HepG2 (cell line): ENCODE results near the gene LDLRAD3. TPM values are rescaled to one million over a fixed set of nuclear protein-coding genes. Genes with fewer than 3 reads are reported as not detected.

ENCODE experiments used
- ATAC-seq: fragments of 200-7000 bp; cut with Tn5 transposase; 3 replicates; pipeline ENCODE4 v1.9.1; 2020; ENCODE audit warnings: mild to moderate bottlenecking, moderate library complexity
- BruUV-seq: library from RNA; stranded (reverse); fragments of 400-500 nt; replicated peaks from 2 replicates; lab custom pipeline; 2021; lab: Mats Ljungman, UMichigan
- CTCF ChIA-PET: fragments of 300-600 bp; formaldehyde crosslinking; extraction: SDS; loops from one replicate; lab custom pipeline; 2021; ENCODE audit warnings: low total read pairs, inconsistent platforms, low intra/inter-chr PET ratio; lab: Yijun Ruan, JAX
- POLR2A ChIA-PET: fragments of 350-600 bp; sonication (Branson Sonifier 250); formaldehyde crosslinking; loops from one replicate; lab custom pipeline; 2020; ENCODE audit warnings: antibody characterized with exemption, inconsistent platforms; lab: Yijun Ruan, JAX
- DNase-seq: peaks from one replicate; pipeline ENCODE4 v3.0.0-alpha.2; 2015; ENCODE audit warnings: low spot score
- FAIRE-seq: peaks from 3 replicates; lab custom pipeline; 2011; peaks lifted over from hg19 to GRCh38; lab: Jason Lieb, UNC
- H2AFZ ChIP-seq: one replicate; pipeline ENCODE4 v1.6.1; 2011; ENCODE audit warnings: low read length, inconsistent platforms
- H3K27ac ChIP-seq: fragments of 300-600 bp; 3 replicates; pipeline ENCODE4 v1.8.0; 2011; ENCODE audit warnings: mixed run types, mild to moderate bottlenecking, mixed read lengths, low read length, inconsistent platforms; ENCODE audit not compliant: insufficient read depth; ENCODE audit errors: extremely low read length
- H3K27me3 ChIP-seq, 2 experiments: fragments of 200-600 bp in 1 of 2; 2 replicates in 1 of 2; 3 replicates in 1 of 2; pipeline versions ENCODE4 v1.6.0 to v1.8.0; 2011; ENCODE audit warnings: low read length in 2 of 2, mild to moderate bottlenecking in 2 of 2, moderate library complexity in 2 of 2, inconsistent platforms in 1 of 2; ENCODE audit not compliant: insufficient read depth in 2 of 2, control insufficient read depth in 1 of 2
- H3K36me3 ChIP-seq, 2 experiments: fragments of 200-600 bp in 1 of 2; replicated peaks in 1 of 2; 2 replicates in 1 of 2; 3 replicates in 1 of 2; pipeline versions ENCODE4 v1.5.1 to v1.8.0; 2011; ENCODE audit warnings: low read length in 2 of 2, inconsistent platforms in 1 of 2; ENCODE audit not compliant: insufficient read depth in 2 of 2, control insufficient read depth in 1 of 2
- H3K4me1 ChIP-seq: 2 replicates; pipeline ENCODE4 v1.5.1; 2012; ENCODE audit warnings: low read length, inconsistent platforms; ENCODE audit not compliant: insufficient read depth
- H3K4me2 ChIP-seq: 2 replicates; pipeline ENCODE4 v1.6.0; 2011; ENCODE audit warnings: low read depth, low read length, inconsistent platforms
- H3K4me3 ChIP-seq, 3 experiments: fragments of 200-600 bp in 1 of 3; sonication (generic), shearing (Covaris generic) in 1 of 3; replicated peaks in 1 of 3; 2 replicates each; pipeline ENCODE4 v1.5.1; 2011 to 2016; ENCODE audit warnings: low read length in 3 of 3, inconsistent platforms in 2 of 3, low read depth in 2 of 3, mild to moderate bottlenecking in 2 of 3, control low read depth in 1 of 3, mixed read lengths in 1 of 3; ENCODE audit not compliant: insufficient read depth in 1 of 3
- H3K79me2 ChIP-seq: one replicate; pipeline ENCODE4 v1.6.1; 2011; ENCODE audit warnings: low read length, inconsistent platforms; ENCODE audit not compliant: insufficient read depth
- H3K9ac ChIP-seq: 2 replicates; pipeline ENCODE4 v1.6.0; 2011; ENCODE audit warnings: mild to moderate bottlenecking, low read depth, low read length, inconsistent platforms; ENCODE audit not compliant: insufficient read depth
- H3K9me3 ChIP-seq: 2 replicates; pipeline ENCODE4 v1.5.1; 2012; ENCODE audit warnings: mild to moderate bottlenecking, low read length
- H4K20me1 ChIP-seq: 2 replicates; pipeline ENCODE4 v1.6.0; 2011; ENCODE audit warnings: inconsistent platforms, mild to moderate bottlenecking, low read length, moderate library complexity; ENCODE audit not compliant: insufficient read depth
- CBX2 ChIP-seq, 2 experiments: fragments of 200-600 bp in 1 of 2; sonication (generic); formaldehyde crosslinking in 1 of 2; IDR thresholded peaks; 2 replicates each; pipeline versions ENCODE4 v1.7.0 to v1.8.1; 2018 to 2022; ENCODE audit warnings: low read depth in 2 of 2, low read length in 1 of 2, mild to moderate bottlenecking in 1 of 2, missing genetic modification reagents in 1 of 2
- CC2D1A ChIP-seq: sonication (generic); formaldehyde crosslinking; IDR thresholded peaks from 2 replicates; pipeline ENCODE4 v1.8.1; 2023; ENCODE audit warnings: mild to moderate bottlenecking, missing genetic modification reagents
- CEBPB ChIP-seq: IDR thresholded peaks from 2 replicates; pipeline ENCODE4 v1.6.1; 2011; ENCODE audit warnings: low read depth, low read length, improper control_type of control experiment, borderline replicate concordance
- CENPT ChIP-seq: sonication (generic); formaldehyde crosslinking; IDR thresholded peaks from 2 replicates; pipeline ENCODE4 v1.8.0; 2022; ENCODE audit warnings: low read depth, mild to moderate bottlenecking, moderate library complexity, missing genetic modification reagents
- EEA1 ChIP-seq: sonication (generic); formaldehyde crosslinking; IDR thresholded peaks from 2 replicates; pipeline ENCODE4 v1.5.1; 2020; ENCODE audit warnings: mild to moderate bottlenecking, missing genetic modification reagents, borderline replicate concordance
- NR2F1 ChIP-seq, 2 experiments: fragments of 450-650 bp in 1 of 2; formaldehyde crosslinking in 1 of 2; IDR thresholded peaks; 2 replicates each; pipeline versions ENCODE4 v1.5.0 to v1.6.1; 2016 to 2020; ENCODE audit warnings: mild to moderate bottlenecking in 1 of 2, missing compliant biosample characterization in 1 of 2, missing genetic modification reagents in 1 of 2, moderate library complexity in 1 of 2
- RFX1 ChIP-seq: fragments of 450-650 bp; IDR thresholded peaks from 2 replicates; pipeline ENCODE4 v1.6.1; 2017
- SP140L ChIP-seq: sonication (generic); formaldehyde crosslinking; IDR thresholded peaks from 2 replicates; pipeline ENCODE4 v1.4.0; 2020; ENCODE audit warnings: missing genetic modification reagents, borderline replicate concordance
- SRY ChIP-seq: sonication (generic); formaldehyde crosslinking; IDR thresholded peaks from 2 replicates; pipeline ENCODE4 v1.8.0; 2022; ENCODE audit warnings: mild to moderate bottlenecking, missing genetic modification reagents
- ZFP82 ChIP-seq: sonication (generic); formaldehyde crosslinking; IDR thresholded peaks from 2 replicates; pipeline ENCODE4 v1.5.1; 2020; ENCODE audit warnings: mild to moderate bottlenecking, missing genetic modification reagents, borderline replicate concordance
- ZNF614 ChIP-seq: IDR thresholded peaks from 2 replicates; pipeline ENCODE4 v1.6.1; 2018; ENCODE audit warnings: missing biosample characterization, missing genetic modification reagents, inconsistent platforms, borderline replicate concordance
- ZNF619 ChIP-seq: sonication (generic); formaldehyde crosslinking; IDR thresholded peaks from 2 replicates; pipeline ENCODE4 v1.4.0; 2020; ENCODE audit warnings: mild to moderate bottlenecking, missing genetic modification reagents
- WGBS: methylation state at CpG from one replicate; pipeline ENCODE4 v1.1.6; 2017; ENCODE audit warnings: low lambda C conversion rate; 5-methylcytosine and 5-hydroxymethylcytosine counted together
- in situ Hi-C: cut with HindIII; loops from 2 replicates; pipeline ENCODE4 v1.10.0; 2017; ENCODE audit warnings: low pct_unique_long_range_greater_than_20kb; ENCODE audit not compliant: extremely low pct_ligation_motif_present
- intact Hi-C: fragments of 100-400 bp; cut with micrococcal nuclease; formaldehyde crosslinking; loops from one replicate; pipeline ENCODE4 v1.10.0; 2022; ENCODE audit not compliant: unreplicated experiment
- polyA plus RNA-seq, 8 experiments: library from polyadenylated mRNA; depleted of rRNA in 3 of 8; stranded (reverse) in 7 of 8; unstranded in 1 of 8; fragments of >200 nt; fragmentation: Illumina TruSeq in 4 of 8; extraction: Trizol in 4 of 8; gene quantifications; 2 replicates each; pipeline versions ENCODE4 v1.2.1 to v1.2.3, GENCODE V29; 2011 to 2016; ENCODE audit warnings: low read depth in 4 of 8, missing spikeins in 1 of 8, mixed read lengths in 1 of 8; ENCODE audit not compliant: insufficient read depth in 1 of 8
- total RNA-seq, 5 experiments: library from RNA; depleted of rRNA; stranded (reverse); fragments of >200 nt; fragmentation: Illumina TruSeq; extraction: Trizol; gene quantifications; 2 replicates each; pipeline ENCODE4 v1.2.3, GENCODE V29; 2016; ENCODE audit warnings: low read depth in 1 of 5
- TF ChIP-seq, protein P1 (sequence below): sonication (generic); formaldehyde crosslinking; IDR thresholded peaks from 2 replicates; pipeline ENCODE4 v1.4.0; 2020; ENCODE audit warnings: missing genetic modification reagents
- TF ChIP-seq, protein P2 (sequence below): sonication (generic); formaldehyde crosslinking; IDR thresholded peaks from 2 replicates; pipeline ENCODE4 v1.9.0; 2021; ENCODE audit warnings: missing genetic modification reagents, borderline replicate concordance
- TF ChIP-seq, protein P3 (sequence below): sonication (generic); formaldehyde crosslinking; IDR thresholded peaks from 2 replicates; pipeline ENCODE4 v1.4.0; 2020; ENCODE audit warnings: missing genetic modification reagents

LDLRAD3 gene
- total and polyA plus RNA-seq, 2 of the 13 experiments (the other 11 are each of a cell fraction or from before 2014, with no cell fraction given), result 0.50 to 0.60 TPM

DNA sequence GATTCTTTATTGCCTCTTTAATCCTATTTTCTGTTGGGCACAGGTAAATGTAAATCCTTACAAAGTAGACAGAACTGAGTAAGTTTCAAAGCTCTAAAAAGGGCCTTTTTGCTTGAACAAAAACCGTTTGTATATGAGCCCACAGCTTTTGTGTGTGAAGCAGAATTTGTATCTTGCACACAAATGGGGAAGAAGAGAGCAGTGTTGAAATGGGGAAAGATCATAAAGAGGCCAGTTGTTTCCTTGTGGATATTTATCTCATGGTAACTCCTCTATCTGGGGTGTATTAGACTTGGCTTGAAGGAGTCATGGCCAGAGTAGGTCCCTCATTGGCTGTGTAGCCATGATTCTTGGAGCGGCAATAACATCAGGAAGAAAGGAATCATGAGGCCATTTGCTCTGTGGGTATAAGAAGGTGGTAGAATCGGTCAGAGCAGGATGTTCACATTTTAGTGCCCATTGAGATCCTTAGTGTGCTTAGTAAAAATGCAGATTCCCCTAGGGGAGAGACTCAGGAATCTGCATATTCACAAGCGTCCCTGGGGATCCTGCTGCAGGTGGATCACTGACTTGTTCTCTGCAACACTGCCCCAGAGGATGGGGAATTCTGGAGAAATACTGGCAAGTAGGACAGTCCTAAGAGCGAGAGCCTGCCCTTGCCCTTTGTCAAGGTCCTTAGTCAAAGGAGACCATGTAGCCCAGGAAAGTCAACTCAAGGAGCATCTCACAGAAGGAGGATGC, 126.5 kb downstream of the LDLRAD3 start:
- POLR2A ChIA-PET, result no interaction called here
- H3K27ac ChIP-seq, result no peak overlapping the region
- H3K36me3 ChIP-seq, result no peaks in the 10 kb centered on the region
- H3K9ac ChIP-seq, result no peak overlapping the region
- in situ Hi-C loops, result no loop called here
- BruUV-seq, result no TSS peak
- H4K20me1 ChIP-seq, result no peaks in the 10 kb centered on the region
- peaks cover 1 to 7% of the 10 kb centered on the region in 2 experiments; a peak in 2 of 5 replicates for H3K27me3 ChIP-seq
- no peak overlapping the region for H3K4me3 ChIP-seq
- 9% methylated on average over 5 of the region's 5 CpGs for WGBS
- H3K4me1 ChIP-seq, result no peaks in the 10 kb centered on the region
- no peak overlapping the region for H2AFZ ChIP-seq
- intact Hi-C loops, result no loop called here
- peaks cover 6% of the 10 kb centered on the region; the same call in 1 of the 2 replicates for H3K9me3 ChIP-seq
- CTCF ChIA-PET, result no interaction called here
- no peaks in the 10 kb centered on the region for H3K79me2 ChIP-seq
- no peak for ATAC-seq
- no peak for DNase-seq
- no peak for FAIRE-seq
- H3K4me2 ChIP-seq, result no peak overlapping the region
- TF ChIP-seq SRY (CRISPR knock-in tag) (no peak), ZFP82 (CRISPR knock-in tag) (no peak), CBX2 (IDR thresholded peaks at IDR 0.05; ENCODE audit: low read depth, low read length) (no peak), CBX2 (CRISPR knock-in tag; IDR thresholded peaks at IDR 0.05; ENCODE audit: low read depth) (no peak), CENPT (CRISPR knock-in tag) (no peak), ZNF614 (CRISPR knock-in tag) (no peak), RFX1 (no peak), CC2D1A (CRISPR knock-in tag) (no peak), CEBPB (no peak), SP140L (CRISPR knock-in tag) (no peak), ZNF619 (CRISPR knock-in tag) (no peak), EEA1 (CRISPR knock-in tag) (no peak), NR2F1 (CRISPR knock-in tag; IDR thresholded peaks at IDR 0.05) (no peak)
- TF ChIP-seq, protein P1, sequence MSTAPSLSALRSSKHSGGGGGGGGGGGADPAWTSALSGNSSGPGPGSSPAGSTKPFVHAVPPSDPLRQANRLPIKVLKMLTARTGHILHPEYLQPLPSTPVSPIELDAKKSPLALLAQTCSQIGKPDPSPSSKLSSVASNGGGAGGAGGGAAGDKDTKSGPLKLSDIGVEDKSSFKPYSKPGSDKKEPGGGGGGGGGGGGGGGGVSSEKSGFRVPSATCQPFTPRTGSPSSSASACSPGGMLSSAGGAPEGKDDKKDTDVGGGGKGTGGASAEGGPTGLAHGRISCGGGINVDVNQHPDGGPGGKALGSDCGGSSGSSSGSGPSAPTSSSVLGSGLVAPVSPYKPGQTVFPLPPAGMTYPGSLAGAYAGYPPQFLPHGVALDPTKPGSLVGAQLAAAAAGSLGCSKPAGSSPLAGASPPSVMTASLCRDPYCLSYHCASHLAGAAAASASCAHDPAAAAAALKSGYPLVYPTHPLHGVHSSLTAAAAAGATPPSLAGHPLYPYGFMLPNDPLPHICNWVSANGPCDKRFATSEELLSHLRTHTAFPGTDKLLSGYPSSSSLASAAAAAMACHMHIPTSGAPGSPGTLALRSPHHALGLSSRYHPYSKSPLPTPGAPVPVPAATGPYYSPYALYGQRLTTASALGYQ, result no peak
- TF ChIP-seq, protein P2, sequence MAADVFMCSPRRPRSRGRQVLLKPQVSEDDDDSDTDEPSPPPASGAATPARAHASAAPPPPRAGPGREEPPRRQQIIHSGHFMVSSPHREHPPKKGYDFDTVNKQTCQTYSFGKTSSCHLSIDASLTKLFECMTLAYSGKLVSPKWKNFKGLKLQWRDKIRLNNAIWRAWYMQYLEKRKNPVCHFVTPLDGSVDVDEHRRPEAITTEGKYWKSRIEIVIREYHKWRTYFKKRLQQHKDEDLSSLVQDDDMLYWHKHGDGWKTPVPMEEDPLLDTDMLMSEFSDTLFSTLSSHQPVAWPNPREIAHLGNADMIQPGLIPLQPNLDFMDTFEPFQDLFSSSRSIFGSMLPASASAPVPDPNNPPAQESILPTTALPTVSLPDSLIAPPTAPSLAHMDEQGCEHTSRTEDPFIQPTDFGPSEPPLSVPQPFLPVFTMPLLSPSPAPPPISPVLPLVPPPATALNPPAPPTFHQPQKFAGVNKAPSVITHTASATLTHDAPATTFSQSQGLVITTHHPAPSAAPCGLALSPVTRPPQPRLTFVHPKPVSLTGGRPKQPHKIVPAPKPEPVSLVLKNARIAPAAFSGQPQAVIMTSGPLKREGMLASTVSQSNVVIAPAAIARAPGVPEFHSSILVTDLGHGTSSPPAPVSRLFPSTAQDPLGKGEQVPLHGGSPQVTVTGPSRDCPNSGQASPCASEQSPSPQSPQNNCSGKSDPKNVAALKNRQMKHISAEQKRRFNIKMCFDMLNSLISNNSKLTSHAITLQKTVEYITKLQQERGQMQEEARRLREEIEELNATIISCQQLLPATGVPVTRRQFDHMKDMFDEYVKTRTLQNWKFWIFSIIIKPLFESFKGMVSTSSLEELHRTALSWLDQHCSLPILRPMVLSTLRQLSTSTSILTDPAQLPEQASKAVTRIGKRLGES (CRISPR knock-in tag), result no peak
- TF ChIP-seq, protein P3, sequence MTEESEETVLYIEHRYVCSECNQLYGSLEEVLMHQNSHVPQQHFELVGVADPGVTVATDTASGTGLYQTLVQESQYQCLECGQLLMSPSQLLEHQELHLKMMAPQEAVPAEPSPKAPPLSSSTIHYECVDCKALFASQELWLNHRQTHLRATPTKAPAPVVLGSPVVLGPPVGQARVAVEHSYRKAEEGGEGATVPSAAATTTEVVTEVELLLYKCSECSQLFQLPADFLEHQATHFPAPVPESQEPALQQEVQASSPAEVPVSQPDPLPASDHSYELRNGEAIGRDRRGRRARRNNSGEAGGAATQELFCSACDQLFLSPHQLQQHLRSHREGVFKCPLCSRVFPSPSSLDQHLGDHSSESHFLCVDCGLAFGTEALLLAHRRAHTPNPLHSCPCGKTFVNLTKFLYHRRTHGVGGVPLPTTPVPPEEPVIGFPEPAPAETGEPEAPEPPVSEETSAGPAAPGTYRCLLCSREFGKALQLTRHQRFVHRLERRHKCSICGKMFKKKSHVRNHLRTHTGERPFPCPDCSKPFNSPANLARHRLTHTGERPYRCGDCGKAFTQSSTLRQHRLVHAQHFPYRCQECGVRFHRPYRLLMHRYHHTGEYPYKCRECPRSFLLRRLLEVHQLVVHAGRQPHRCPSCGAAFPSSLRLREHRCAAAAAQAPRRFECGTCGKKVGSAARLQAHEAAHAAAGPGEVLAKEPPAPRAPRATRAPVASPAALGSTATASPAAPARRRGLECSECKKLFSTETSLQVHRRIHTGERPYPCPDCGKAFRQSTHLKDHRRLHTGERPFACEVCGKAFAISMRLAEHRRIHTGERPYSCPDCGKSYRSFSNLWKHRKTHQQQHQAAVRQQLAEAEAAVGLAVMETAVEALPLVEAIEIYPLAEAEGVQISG (CRISPR knock-in tag), result no peak
